Renal cortex interstitium (tissue), 11 donors: ENCODE measurements around the gene PDE4D. TPM values are rescaled to one million over a fixed set of nuclear protein-coding genes. Genes with fewer than 3 reads are reported as not detected.

Experiments used
- DNase-seq, 11 donors: peaks; one replicate each; pipeline ENCODE4 v3.0.0-alpha.2; 2013; ENCODE audit warnings: low read depth in 9 of 11, low spot score in 4 of 11; ENCODE audit errors: extremely low read depth in 1 of 11
- polyA plus RNA-seq, 3 donors: library from polyadenylated mRNA; unstranded; fragments of 120-200 nt; gene quantifications; one replicate each; pipeline ENCODE4 v1.2.1, GENCODE V29; 2013; ENCODE audit not compliant: insufficient read length in 3 of 3

PDE4D gene
- polyA plus RNA-seq, 3 donors: 18.6 to 43.9 (median 21.4) TPM

GRCh38 chr5:59654691-59655090 is 238.8 kb downstream of the PDE4D start:
- no peak for DNase-seq

GRCh38 chr5:59652449-59652848 is 241.1 kb downstream of the PDE4D start:
- DNase-seq: no peak

DNA sequence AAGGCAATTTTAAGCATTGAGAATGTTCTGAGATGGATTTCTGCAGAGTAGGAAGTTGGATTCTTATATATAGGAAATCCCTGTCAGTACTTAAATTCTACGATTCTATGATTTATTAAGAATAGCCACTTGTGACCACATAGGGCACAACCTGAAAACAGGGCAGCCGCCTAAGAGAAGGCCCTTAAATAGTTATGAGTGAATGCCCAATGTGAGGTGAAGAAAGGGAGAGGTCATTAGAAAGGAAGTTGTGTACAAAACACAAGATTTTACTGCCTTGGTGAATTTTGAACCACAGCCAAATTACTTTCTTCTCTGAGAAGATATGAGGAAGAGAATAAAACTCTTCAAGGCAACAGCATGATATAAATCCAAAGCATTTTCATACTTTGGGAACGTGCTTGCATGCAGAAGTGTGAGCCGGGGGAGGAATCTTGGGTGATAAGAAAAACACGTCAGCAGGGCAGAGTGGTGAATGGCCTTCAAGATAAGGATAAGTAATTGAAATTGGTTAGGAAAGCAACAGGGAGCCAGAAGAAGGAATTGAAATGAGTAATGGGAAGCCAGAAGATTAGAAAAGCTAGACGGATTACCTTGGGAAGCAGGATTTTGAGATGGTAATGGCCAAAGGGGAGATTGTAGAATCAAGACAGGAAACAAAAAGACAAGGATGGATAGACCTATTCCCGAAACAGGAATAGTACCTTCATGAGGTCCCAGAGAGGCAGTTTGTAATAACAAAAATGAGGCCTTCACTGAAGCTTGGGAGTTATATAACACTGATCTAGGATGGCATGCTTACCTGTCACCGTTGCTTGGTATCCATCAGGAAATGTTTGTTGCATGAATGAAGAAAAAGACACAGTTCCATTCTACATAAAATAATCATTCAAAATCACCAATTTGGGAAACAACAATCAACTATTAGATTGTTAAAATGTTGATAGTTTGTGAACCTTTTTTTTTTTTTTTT is 244.3 kb downstream of the PDE4D start:
- DNase-seq: peak in 2 of 11 donors; percentile 15 to 16

DNA sequence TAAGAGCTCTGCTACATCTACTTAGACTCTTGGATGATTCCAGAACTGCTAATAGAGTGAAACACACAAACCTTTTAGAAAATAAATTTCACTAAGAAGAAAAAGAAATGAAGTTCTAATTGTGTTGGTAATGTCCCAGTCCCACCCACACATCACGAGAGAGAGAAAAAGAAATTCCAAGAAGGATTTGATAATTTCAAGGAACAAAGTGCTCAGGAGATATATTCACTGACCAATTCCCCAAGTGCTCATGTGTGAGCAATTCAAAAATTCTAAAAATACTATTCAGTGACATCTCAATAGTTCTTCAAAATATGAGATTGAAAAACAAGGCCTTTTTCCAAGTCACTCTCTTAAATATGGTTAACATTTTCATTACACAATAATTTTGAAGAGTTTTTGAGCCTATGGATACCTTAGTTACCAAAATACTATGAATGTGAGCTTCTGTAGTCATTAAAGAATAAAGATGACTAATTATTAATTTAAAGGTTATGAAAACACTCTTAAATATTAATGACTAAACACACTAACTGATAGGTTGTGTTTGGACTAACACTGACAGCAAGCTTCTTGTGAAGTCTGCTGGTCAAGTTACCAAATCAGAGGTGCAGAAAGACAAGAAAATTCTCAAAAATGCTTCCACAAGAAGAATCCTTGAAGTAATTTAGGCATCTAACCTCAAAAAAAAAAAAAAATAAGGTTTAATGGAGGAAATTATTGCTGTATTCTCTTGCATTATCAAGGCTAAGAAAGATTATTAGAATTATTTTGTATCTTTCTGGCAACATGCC is 245.3 kb downstream of the PDE4D start:
- DNase-seq: no peak

DNA sequence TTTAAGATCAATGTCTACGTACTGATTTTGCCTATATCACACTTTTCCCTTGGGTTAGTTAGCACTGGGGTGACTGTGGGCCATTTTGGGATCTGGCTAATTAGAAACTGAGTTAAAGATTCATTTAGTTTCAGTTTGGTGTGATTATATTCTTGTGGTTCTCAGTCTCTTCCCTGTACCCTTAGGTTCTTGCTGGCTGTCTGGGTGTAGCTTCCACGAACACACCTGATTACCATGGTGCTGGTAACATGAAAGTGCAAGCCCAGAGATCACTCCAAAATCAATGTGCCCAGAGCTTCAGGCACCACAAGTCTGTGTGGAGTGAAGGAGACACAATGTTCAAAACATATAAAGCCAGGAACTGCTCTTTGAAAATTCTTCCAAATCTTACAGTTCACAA is 248.1 kb downstream of the PDE4D start:
- DNase-seq: no peak

GRCh38 chr5:59640411-59640810 is 253.1 kb downstream of the PDE4D start:
- no peak for DNase-seq

- DNase-seq: no peak
Observed at GRCh38 chr5:59637884-59638580, 255.5 kb downstream of the PDE4D start.

DNA sequence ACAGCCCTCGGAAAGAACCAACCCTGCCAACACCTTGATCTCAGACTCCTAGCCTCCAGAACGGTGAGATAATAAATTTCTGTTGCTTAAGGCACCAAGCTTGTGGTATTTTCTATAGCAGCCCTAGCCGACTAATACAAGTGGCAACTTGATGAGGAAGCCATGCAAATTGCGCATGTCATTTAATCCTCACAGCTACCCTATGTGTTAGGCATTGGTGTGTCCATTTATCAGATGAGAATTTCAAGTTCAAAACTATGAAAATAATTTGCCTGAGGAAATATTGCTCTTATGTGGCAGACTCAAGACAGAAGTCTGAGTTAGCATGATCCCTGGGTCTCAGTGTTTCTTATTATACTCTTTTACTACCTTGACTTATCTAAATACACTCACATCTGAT is 264.0 kb downstream of the PDE4D start:
- no peak for DNase-seq

DNA sequence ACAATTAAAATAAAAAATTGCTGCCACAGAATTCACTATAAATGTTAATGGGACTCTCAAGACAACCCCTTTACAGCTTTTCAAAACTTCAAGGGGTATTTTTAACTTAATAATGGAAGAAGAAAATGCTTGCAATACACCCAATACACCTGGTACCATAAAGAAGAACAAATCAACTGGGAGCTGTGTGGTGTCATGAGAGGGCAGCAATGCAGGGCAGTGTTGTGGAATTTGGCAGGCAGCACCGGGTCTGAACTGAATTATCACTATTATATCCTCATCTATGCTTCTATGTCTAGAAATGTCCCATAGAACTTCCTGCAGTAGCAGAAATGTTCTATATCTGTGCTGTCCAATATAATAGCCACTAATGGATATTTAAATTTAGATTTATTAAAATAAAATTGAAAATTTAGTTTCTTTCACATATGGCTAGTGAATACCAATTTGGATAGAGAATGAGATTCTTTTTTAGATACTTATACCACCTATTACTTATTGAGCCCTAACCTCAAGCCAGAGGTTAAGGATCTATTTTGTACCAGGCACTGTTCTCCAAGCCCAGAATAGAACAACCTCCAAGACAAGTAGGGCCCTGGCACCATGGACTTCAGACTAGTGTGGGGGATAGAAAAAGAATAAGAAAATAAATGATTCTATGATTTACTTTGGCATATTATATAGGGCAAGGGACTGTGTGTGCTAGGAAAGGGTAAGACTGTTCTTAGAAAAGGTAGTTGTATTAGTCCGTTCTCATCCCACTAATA is 265.3 kb downstream of the PDE4D start:
- DNase-seq: no peak

DNA sequence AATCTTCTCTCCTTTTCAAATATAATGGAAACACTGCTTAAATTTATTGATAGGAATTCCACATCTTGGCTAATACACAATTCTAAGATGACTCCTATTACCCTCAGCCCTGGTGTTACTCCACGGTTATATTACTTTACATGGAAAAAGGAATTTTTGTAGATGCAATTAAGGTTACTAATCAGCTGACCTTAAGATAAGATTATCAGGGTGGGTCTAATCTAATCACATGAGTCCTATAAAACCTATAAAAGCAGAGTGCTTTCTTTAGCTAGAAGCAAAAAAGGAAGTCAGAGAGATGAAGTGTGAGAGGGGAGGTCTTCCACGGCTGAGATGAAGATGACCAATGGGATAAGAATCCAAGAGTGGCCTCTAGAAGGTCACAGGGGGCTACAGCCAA is 268.6 kb downstream of the PDE4D start:
- DNase-seq: no peak

GRCh38 chr5:59622848-59623247 is 270.7 kb downstream of the PDE4D start:
- DNase-seq: no peak

DNA sequence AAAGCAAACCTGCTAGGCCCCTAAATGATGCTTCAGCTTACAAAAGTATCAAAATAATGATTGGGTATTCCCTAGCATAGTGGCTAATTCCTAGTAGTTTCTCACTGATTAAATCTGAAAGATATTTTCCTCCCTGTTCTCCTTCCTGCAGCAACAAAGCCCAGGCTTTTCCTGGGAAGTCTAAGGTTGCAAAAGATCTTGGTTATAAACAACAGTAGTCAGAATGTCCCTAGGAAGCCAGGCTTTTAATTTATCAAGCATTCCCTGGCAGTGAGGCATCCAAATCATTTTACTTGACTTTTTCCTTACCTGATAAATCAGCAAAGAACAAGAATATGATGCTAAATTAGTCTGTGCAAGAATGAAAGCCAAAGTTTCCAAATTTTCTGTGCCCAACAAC is 272.0 kb downstream of the PDE4D start:
- DNase-seq: no peak

GRCh38 chr5:59620535-59621212 is 272.9 kb downstream of the PDE4D start:
- no peak for DNase-seq

- no peak for DNase-seq
Observed at GRCh38 chr5:59618644-59619043, 274.9 kb downstream of the PDE4D start.

DNA sequence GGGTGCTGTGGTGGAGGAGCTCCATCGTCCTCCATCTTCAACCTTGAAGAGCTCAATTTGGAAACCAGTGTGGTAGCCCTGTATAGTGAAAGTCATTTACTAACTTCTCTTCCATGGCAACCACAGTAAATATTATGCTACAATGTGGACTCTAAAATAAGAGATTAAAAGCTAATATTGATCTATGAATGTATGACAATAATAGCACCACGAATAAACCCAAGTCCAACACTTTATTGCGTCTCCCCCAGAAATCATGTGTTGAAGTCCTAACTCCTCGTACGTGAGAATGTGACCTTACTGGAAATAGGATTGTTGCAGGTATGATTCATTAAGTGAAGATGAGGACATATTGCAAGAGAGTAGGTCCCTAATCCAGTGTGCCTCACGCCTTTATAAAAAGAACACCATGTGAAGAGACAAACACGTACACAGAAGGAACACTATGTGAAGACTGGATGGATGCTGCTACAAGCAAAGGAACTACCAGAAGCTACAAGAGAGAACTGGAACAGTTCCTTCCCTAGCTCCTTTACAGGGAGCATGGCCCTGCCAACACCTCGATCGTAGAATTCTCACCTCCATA is 276.2 kb downstream of the PDE4D start:
- DNase-seq: no peak

DNA sequence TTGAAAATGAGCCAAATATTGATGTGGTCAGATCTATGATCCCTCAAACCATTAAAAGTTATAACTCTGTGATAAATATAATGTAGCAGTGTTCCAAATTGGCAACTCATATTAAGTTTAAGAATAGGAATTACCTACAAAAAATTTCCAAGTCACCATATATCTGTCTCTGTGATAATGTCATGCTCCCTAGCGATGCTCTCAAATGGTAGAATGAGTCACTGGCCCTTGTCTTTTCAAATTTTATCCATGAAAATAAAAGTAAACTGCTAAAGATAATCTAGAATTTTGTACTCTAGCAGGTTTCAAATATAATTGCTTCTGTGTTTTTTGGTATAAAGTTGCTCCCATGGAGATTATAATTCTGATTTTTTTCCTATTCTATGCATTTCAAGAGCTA is 277.1 kb downstream of the PDE4D start:
- no peak for DNase-seq

DNA sequence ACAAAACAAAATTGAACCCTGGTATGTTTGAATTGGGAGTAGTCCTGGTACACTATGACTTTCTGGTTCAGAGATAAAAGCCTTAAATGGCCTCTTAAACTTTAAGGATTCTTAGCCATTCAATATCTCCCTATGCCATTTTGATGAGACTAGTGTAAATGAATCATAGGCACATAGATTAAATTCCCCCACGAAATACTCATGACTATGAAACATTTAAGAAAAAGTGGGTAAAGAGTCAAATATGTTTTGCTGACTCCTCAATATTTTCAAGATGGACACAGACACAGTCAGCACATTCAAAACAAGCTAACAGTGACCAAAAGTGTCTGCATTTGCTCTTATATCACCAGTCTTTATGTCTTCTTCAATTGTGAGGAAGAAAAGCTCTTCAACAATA is 278.3 kb downstream of the PDE4D start:
- no peak for DNase-seq
